Measurements from ENCODE around the gene CKAP2L.

Gene CKAP2L

DNA sequence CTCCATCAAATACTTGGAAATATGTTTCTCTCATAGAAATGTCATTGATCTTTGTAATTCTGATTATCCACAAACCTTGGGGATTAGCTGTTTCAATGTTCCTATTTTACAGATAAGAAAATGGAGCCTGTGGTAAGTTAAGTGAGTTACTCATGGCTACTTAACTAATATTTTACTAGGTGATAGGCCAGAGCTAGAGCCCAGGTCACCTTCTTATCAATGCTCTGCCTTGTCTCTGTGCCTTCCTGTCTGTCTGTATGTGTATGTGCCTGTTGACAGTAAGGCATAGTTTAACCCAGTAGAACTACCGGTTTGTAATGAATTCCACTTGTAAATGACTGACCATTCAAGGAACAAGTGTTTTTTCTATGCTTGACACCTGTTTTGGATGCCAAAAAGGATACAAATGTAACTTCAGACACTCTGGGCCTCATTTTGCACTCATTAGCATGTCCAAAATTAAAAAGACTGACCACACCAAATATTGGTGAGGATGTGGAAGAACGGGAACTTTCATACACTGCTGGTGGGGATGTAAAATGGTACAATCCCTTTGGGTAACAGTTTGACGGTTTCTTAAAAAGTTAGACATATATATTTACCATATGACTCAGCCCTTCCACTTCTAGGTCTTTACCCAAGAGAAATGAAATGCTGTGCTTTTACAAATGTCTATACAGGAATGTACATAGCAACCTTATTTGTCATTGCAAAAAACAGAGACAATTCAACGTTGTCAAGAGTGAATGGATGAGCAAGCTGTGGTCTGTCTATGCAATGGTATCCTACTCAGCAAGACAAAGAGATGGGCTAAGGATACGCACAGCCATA, 39.5 kb upstream of the CKAP2L start:
- no peaks in the 10 kb centered on the region for H3K36me3 ChIP-seq (ENCODE audit: control insufficient read depth, insufficient read depth, low read length)
- H3K27ac ChIP-seq (ENCODE audit: insufficient read depth, low read depth, low read length, poor library complexity, severe bottlenecking): no peak overlapping the region
- H3K4me1 ChIP-seq (ENCODE audit: control insufficient read depth, insufficient read depth, low read length): no peaks in the 10 kb centered on the region
- no peak overlapping the region for H3K4me3 ChIP-seq (ENCODE audit: insufficient read depth, low read depth, low read length)
- no peaks in the 10 kb centered on the region for H3K9me3 ChIP-seq (ENCODE audit: control insufficient read depth, low read length)
- H3K27me3 ChIP-seq (ENCODE audit: control insufficient read depth, insufficient read depth, low read length, poor library complexity, severe bottlenecking): no peaks in the 10 kb centered on the region
- WGBS, 2 experiments: 90 to 95% methylated on average over 3 to 5 of the region's 5 CpGs

DNA sequence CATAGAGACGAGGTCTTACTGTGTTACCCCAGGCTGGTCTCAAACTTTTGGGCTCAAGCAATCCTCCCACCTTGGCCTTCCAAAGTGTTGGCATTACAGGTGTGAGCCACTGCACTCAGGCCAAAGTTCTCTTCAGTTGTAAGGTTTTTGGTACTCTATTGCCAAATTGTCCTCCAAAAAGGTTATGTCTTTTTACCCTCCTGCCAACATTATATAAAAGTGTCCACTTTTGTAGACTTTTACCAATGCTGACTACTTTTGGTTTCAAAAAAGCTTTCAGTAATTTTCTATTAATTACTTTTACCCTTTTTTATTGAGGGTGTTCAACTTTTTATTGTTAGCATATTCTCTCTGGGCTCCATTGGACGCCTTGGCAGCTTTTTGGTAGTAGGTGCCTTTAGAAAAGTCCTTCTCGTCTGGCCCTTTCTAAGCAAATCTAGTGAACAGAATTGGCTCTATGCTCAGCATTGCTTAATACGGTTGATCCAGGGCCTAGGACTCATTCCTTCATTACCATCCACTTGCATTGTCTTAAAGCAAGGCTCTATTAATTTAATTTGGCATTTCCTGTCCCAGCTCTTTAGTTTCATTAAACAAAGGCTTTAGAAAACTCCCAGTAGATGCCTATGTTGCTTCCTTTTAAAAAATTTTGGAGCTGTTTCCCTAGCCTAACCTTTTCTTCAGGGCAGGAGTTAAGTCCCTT, 36.6 kb upstream of the CKAP2L start:
- no peak overlapping the region for H3K27ac ChIP-seq (ENCODE audit: insufficient read depth, low read depth, low read length, poor library complexity, severe bottlenecking)
- no peaks in the 10 kb centered on the region for H3K9me3 ChIP-seq (ENCODE audit: control insufficient read depth, low read length)
- H3K4me3 ChIP-seq (ENCODE audit: insufficient read depth, low read depth, low read length): no peak overlapping the region
- WGBS, 2 experiments: 92 to 96% methylated on average over 4 of the region's 4 CpGs
- no peaks in the 10 kb centered on the region for H3K4me1 ChIP-seq (ENCODE audit: control insufficient read depth, insufficient read depth, low read length)
- no peaks in the 10 kb centered on the region for H3K27me3 ChIP-seq (ENCODE audit: control insufficient read depth, insufficient read depth, low read length, poor library complexity, severe bottlenecking)
- no peaks in the 10 kb centered on the region for H3K36me3 ChIP-seq (ENCODE audit: control insufficient read depth, insufficient read depth, low read length)

DNA sequence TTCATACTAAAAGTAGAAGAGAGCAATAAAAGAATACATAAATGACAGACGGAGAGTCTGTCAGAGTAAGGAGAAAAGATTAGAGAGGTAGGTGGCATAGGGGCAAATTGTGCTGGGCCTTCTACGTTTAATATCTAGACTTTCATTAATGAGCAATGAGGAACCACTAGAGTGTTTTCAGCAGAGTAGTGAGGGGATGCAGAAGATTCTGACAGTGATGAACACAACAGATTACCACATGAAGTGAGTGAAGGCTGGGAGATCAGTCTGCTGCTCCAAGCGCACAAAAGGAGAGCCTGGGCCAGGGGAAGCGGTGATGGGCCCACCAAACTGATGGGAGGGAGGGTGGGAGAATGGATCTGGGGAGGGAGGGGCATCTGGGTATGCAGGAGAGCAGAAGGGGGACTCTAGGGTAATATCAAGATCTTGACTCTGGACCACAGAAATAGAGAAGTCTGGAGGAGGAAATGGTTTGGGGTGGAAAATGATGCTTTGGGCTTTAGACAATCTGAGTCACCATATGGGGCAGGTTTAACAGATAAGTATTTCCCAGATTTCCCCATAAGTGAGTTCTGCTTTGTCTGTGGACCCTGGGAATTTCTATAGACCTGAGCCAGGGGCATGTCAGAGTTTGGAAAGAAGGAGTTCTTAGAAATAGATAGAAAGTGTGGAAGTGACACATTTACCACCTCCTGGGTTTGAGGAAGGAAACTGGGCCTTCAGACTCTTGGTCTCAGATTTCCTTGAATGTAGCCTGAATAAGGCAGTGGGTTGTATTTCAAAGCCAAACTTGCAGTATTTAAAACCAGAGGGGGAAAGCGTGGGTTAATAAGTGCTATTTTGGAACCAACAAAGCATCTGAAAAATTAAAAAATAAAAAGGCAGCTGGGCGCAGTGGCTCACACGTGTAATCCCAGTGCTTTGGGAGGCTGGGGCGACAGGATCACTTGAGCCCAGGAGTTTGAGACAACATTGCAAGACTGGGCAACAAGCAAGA, 34.9 kb upstream of the CKAP2L start:
- no peaks in the 10 kb centered on the region for H3K36me3 ChIP-seq (ENCODE audit: control insufficient read depth, insufficient read depth, low read length)
- no peaks in the 10 kb centered on the region for H3K4me1 ChIP-seq (ENCODE audit: control insufficient read depth, insufficient read depth, low read length)
- WGBS, 2 experiments: 91 to 94% methylated on average over 8 of the region's 8 CpGs
- no peak overlapping the region for H3K27ac ChIP-seq (ENCODE audit: insufficient read depth, low read depth, low read length, poor library complexity, severe bottlenecking)
- no peak overlapping the region for H3K4me3 ChIP-seq (ENCODE audit: insufficient read depth, low read depth, low read length)
- no peaks in the 10 kb centered on the region for H3K9me3 ChIP-seq (ENCODE audit: control insufficient read depth, low read length)
- no peaks in the 10 kb centered on the region for H3K27me3 ChIP-seq (ENCODE audit: control insufficient read depth, insufficient read depth, low read length, poor library complexity, severe bottlenecking)

DNA sequence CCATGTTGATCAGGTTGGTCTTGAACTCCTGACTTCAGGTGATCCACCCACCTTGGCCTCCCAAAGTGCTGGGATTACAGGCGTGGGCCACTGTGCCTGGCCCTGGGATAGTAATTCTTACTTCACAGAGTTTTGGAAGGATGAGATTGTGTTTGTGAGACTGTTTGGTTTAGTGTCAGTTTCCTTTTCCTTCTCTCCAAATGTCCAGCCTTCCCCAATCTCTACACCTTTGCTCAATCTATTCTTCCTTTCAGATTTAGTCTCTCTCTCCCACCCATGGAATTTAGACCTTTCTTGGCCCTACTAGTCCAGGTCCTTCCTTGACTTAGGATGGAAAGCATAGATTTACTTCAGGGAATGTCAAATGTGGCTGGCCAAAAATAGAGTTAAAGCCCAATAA, 32.1 kb upstream of the CKAP2L start:
- no peaks in the 10 kb centered on the region for H3K9me3 ChIP-seq (ENCODE audit: control insufficient read depth, low read length)
- 0 to 9% methylated on average over 1 of the region's 1 CpG for WGBS, 2 experiments
- H3K27ac ChIP-seq (ENCODE audit: insufficient read depth, low read depth, low read length, poor library complexity, severe bottlenecking): no peak overlapping the region
- H3K4me1 ChIP-seq (ENCODE audit: control insufficient read depth, insufficient read depth, low read length): no peaks in the 10 kb centered on the region
- H3K4me3 ChIP-seq (ENCODE audit: insufficient read depth, low read depth, low read length): no peak overlapping the region
- no peaks in the 10 kb centered on the region for H3K36me3 ChIP-seq (ENCODE audit: control insufficient read depth, insufficient read depth, low read length)
- no peaks in the 10 kb centered on the region for H3K27me3 ChIP-seq (ENCODE audit: control insufficient read depth, insufficient read depth, low read length, poor library complexity, severe bottlenecking)

DNA sequence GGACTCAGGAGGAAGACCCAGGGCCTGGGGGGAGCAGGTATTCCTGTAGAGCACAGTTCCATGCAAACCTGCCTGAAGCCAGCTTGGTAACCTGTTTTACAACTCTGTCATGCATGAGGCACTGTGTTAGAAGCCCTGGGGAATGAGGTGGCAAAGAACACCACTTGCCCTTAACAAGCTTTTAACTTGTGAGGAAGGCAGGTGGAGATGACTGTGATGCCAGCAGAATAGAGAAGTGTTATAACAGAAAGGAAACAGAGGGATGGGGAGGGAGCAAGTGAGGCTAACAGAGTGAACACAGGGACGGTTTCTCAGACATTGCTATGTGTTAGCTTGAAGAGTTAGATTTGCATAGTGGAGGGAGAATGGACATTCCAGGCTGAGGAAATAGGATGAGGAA, 31.4 kb upstream of the CKAP2L start:
- 81 to 83% methylated on average over 1 of the region's 1 CpG for WGBS, 2 experiments
- Histone ChIP-seq H3K36me3 (ENCODE audit: control insufficient read depth, insufficient read depth, low read length) (no peaks in the 10 kb centered on the region), H3K27ac (ENCODE audit: insufficient read depth, low read depth, low read length, poor library complexity, severe bottlenecking) (no peak overlapping the region)

DNA sequence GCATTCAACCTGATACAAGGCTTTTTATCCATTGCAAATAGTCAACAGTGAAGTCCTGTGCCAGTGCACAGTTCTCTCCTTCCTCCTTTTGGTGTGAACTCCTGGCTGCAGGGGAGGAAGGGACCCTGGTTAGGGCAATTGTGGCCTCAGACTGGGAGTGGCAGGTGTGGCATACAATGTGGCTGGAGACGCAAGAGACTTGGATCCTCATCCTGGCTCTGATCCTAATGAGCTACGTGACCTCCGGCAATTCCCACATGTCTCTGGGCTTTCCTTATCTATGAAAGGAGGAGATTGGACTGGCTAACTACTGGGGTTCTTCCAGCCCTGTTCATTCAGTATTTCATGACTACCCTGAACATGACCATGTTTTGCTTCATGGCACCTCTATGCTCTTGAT, 30.4 kb upstream of the CKAP2L start:
- 99% methylated on average over 3 of the region's 3 CpGs for WGBS, 2 experiments
- Histone ChIP-seq H3K27ac (ENCODE audit: insufficient read depth, low read depth, low read length, poor library complexity, severe bottlenecking) (no peak overlapping the region), H3K36me3 (ENCODE audit: control insufficient read depth, insufficient read depth, low read length) (no peaks in the 10 kb centered on the region), H3K4me3 (ENCODE audit: insufficient read depth, low read depth, low read length) (no peak overlapping the region), H3K27me3 (ENCODE audit: control insufficient read depth, insufficient read depth, low read length, poor library complexity, severe bottlenecking) (no peaks in the 10 kb centered on the region), H3K9me3 (ENCODE audit: control insufficient read depth, low read length) (no peaks in the 10 kb centered on the region), H3K4me1 (ENCODE audit: control insufficient read depth, insufficient read depth, low read length) (no peaks in the 10 kb centered on the region)

More for the DNA sequence above, 31.4 kb upstream of the CKAP2L start:
- no peaks in the 10 kb centered on the region for H3K27me3 ChIP-seq (ENCODE audit: control insufficient read depth, insufficient read depth, low read length, poor library complexity, severe bottlenecking)
- no peak overlapping the region for H3K4me3 ChIP-seq (ENCODE audit: insufficient read depth, low read depth, low read length)
- no peaks in the 10 kb centered on the region for H3K9me3 ChIP-seq (ENCODE audit: control insufficient read depth, low read length)
- no peaks in the 10 kb centered on the region for H3K4me1 ChIP-seq (ENCODE audit: control insufficient read depth, insufficient read depth, low read length)

DNA sequence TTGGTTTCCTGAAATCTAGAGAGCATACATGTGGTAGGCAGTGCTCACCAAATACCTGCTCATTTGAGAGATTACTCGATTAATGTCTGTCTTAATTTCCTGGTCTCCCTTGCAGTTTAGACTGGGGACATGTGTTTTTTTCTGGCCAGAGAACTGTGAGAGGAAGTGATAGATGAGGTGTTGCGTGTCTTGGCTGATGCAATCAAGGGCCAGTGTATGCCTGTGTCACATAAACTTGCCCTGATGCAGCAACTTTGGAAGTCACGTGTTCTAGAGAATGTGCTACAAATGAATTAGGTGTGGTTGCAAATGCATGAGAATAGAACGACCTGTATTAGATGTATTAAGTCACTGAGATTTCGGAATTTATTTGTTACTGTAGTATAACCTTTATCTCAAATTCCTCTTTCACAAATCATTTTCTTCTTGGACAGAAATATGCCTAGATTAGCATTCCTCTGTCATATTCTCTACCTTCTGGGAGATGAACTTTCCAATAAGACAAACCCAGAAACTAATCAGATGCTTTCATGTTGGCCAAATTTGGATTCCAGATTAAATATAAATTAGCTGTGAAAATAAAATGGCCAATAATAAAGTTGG, 29.8 kb upstream of the CKAP2L start:
- Histone ChIP-seq H3K9me3 (ENCODE audit: control insufficient read depth, low read length) (no peaks in the 10 kb centered on the region), H3K4me1 (ENCODE audit: control insufficient read depth, insufficient read depth, low read length) (no peaks in the 10 kb centered on the region), H3K27me3 (ENCODE audit: control insufficient read depth, insufficient read depth, low read length, poor library complexity, severe bottlenecking) (no peaks in the 10 kb centered on the region), H3K27ac (ENCODE audit: insufficient read depth, low read depth, low read length, poor library complexity, severe bottlenecking) (no peak overlapping the region), H3K4me3 (ENCODE audit: insufficient read depth, low read depth, low read length) (no peak overlapping the region), H3K36me3 (ENCODE audit: control insufficient read depth, insufficient read depth, low read length) (no peaks in the 10 kb centered on the region)
- WGBS, 2 experiments: 95% methylated on average over 5 of the region's 5 CpGs

DNA sequence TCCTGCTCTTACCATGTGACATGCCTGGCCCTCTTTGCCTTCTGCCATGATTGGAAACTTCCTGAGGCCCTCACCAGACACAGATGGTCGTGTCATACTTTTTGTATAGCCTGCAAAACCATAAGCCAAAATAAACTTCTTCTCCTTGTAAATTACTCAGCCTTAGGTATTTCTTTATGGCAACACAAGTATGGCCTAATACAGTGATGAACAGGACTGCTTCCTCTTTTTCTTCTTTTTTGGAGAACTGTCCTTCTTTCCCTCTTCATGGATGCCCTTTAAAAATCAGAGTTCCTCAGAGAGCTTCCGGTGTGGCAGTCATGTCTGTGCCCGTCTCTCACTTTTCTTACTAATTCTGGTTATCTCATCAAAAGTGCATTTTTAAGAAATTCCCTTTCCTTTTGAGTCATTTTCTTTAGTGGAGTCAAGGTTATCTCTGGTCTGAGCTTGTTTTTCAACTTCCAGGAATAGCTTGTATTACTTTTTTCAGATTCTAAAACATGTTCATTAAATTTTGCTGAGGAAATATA, 29.1 kb upstream of the CKAP2L start:
- Histone ChIP-seq H3K27me3 (ENCODE audit: control insufficient read depth, insufficient read depth, low read length, poor library complexity, severe bottlenecking) (no peaks in the 10 kb centered on the region), H3K4me3 (ENCODE audit: insufficient read depth, low read depth, low read length) (no peak overlapping the region), H3K9me3 (ENCODE audit: control insufficient read depth, low read length) (no peaks in the 10 kb centered on the region), H3K27ac (ENCODE audit: insufficient read depth, low read depth, low read length, poor library complexity, severe bottlenecking) (no peak overlapping the region), H3K4me1 (ENCODE audit: control insufficient read depth, insufficient read depth, low read length) (no peaks in the 10 kb centered on the region), H3K36me3 (ENCODE audit: control insufficient read depth, insufficient read depth, low read length) (no peaks in the 10 kb centered on the region)
- WGBS, 2 experiments: 95 to 96% methylated on average over 3 of the region's 3 CpGs

DNA sequence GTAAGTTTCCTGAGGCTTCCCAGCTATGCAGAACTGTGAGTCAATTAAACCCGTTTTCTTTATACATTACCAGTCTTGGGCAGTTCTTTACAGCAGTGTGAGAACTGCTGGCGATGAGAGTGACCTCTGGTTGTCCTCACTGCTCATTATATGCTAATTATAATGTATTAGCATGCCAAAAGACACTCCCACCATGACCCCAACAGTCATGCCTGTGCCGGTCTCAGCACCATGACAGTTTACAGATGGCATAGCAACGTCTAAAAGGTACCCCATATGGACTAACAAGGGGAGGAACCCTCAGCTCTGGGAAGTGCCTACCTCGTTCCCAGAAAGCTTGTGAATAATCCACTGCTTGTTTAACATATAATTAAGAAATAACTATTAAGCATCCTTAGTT, 28.0 kb upstream of the CKAP2L start:
- H3K9me3 ChIP-seq (ENCODE audit: control insufficient read depth, low read length): no peaks in the 10 kb centered on the region
- H3K4me3 ChIP-seq (ENCODE audit: insufficient read depth, low read depth, low read length): no peak overlapping the region
- WGBS, 2 experiments: 87 to 92% methylated on average over 5 of the region's 5 CpGs
- H3K27ac ChIP-seq (ENCODE audit: insufficient read depth, low read depth, low read length, poor library complexity, severe bottlenecking): no peak overlapping the region
- H3K4me1 ChIP-seq (ENCODE audit: control insufficient read depth, insufficient read depth, low read length): no peaks in the 10 kb centered on the region
- H3K27me3 ChIP-seq (ENCODE audit: control insufficient read depth, insufficient read depth, low read length, poor library complexity, severe bottlenecking): no peaks in the 10 kb centered on the region
- no peaks in the 10 kb centered on the region for H3K36me3 ChIP-seq (ENCODE audit: control insufficient read depth, insufficient read depth, low read length)
